GM21825 (cell line): ENCODE measurements around the gene FNDC11.

Experiments used
- ATAC-seq: cut with Tn5 transposase; IDR thresholded peaks from one replicate; pipeline ENCODE4 v1.9.1; 2021; ENCODE audit warnings: mild to moderate bottlenecking, moderate library complexity; ENCODE audit not compliant: unreplicated experiment

Gene FNDC11

DNA sequence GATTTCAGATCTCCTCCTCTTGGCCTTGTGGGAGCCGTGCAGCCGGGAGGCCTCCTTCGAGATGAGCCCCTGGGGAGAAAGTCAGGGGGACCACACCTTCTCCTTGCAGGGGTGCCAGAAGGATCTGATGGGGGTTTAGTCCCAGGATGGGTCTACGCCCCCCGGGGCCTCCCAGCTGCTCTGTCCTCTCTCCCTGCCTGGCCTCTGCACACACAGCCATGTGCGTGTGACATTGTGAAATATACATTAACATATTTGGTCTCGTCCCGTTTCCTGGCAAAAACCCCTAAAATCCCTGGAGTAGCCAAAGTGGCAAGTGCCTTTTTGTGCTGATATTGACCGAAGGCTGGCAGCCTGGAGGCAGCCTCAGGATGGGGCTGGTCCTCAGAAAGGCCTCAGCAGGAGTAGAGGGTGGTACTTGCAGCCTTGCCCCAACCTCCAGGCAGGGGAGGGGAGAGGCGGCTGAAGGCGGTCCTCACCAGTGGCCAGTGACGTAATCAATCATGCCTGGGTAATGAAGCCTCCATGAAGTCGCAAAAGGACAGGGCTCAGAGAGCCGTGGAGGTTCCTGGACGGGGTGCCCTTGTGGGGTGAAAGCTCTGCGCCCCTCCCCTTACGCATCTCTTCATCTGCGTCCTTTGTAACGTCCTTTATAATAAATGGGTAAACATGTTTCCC lies 25.2 kb downstream of the FNDC11 start:
- ATAC-seq = no peak

DNA sequence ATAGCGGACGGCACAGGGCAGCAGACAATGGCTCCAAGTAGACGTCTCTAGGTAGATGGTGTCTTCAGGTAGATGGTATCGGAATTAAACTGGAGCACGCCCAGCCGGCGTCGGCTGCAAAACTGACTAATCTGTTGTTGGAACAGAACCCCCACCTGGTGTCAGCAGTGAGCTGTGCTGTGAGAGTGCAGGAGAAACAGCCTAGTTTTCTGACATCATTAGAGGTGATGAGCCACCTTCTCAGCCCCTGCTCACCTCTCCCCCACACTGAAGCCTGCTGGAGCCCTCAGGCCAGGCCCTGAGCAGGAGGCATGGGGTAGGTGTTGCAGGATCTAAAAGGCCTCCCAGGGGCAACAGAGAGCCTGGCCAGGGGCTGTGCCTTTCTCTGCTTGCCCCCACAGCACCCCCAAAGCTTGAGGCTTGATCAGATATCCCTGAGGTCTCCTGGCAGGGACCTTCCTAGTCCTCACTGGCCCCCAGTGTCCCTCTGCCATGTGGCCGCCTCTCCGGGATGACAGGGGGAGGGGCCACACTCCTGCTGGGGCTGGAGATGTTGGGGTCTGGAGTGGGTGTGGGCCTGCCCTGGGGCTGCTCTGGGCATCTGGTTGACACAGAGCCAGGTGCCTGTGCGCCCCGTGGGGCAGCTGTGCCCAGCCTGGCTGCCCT lies 27.0 kb downstream of the FNDC11 start:
- ATAC-seq = no peak

DNA sequence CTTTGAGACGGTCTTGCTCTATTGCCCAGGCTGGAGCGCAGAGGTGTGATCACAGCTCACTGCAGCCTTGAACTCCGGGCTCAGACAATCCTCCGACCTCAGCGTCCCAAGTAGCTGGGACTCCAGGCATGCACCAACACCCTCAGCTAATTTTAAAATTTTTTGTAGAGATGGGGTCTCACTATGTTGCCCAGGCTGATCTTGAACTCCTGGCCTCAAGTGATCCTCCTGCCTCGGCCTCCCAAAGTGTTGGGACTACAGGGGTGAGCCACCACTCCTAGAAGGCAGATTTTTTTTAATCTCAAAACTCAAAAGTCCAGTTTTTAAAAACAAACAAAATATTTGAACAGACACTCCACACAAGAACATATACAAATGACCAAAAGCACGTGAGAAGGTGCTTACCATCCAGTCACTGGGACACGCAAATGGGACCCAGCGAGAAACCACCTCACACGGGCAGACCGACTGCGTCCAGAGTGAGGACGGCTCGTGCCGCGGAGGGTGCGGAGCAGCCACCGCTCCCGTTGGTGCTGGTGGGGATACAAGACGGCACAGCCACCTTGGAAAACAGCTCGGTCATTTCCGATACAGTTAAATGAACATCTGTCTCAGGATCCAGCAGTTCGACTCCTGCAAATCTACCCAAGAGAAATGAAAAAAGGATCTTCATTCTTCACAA lies 28.6 kb downstream of the FNDC11 start:
- ATAC-seq = no peak

DNA sequence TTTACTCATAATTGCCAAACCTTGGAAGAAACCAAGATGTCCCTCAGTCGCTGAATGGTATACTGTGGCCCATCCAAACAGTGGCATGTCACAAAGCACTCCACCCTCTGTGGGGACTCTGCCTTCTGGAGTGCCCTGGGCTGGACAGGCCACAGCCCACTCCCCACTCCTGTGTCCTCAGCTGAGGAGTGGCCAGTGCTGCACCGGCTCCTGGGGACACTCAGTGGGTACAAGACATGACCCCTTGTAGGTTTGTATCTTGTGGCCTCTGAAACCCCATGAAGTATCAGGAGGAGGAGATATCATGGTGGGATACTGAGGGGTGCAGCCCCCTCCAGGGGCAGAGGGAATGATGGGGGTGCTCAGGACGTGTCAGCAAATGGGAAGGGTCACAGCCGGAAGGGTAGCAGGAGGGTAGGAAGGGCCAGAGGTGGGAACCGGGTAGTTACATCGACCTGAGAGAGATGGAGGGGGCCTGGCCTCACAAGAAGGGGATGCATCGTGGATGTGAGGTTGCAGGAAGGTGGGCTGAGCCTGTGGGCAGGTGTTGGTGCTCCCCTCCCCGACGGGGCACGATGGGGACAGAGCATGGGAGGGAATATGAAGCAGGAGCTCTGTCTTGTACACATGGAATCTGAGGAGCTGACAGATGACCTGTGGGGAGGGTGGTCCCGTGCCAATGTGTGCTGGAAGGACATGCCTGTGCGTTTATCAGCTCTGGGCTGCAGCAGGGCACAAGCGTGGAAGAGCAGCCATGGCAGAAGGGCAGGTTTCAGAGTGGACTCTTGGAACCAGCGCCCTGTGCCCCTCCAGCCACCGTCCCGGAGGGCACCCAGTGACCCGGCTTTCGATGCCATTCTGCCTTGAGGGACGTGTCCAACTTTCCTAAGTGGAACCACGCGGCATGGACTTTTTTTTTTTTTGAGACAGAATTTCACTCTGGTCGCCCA lies 31.9 kb downstream of the FNDC11 start:
- no peak for ATAC-seq

DNA sequence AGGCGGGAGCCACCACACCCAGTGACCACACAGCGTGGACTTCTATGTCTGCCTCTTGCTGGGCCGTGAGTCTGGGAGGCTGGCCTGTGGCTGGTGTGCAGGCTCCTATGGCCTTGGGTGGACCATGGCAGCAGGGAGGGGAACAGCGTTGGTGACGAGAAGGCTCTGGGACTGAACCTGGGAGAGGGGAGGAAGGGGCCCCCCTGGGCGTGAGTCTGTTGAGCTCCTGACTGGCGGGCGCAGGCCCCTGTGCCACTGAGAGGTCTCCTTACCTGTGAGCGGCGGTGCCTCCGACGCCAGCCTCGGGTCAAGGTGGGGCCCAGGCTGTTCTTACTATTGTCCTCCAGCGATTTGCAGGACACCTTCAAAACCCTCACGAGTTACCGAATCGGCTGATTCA lies 32.8 kb downstream of the FNDC11 start:
- ATAC-seq = no peak

- no peak for ATAC-seq
These were observed 33.3 kb downstream of the FNDC11 start for GRCh38 chr20:63587256-63587655.

- ATAC-seq = no peak
These were observed 34.0 kb downstream of the FNDC11 start for GRCh38 chr20:63587776-63588591.

GRCh38 chr20:63588641-63589041 lies 34.7 kb downstream of the FNDC11 start:
- no peak for ATAC-seq

DNA sequence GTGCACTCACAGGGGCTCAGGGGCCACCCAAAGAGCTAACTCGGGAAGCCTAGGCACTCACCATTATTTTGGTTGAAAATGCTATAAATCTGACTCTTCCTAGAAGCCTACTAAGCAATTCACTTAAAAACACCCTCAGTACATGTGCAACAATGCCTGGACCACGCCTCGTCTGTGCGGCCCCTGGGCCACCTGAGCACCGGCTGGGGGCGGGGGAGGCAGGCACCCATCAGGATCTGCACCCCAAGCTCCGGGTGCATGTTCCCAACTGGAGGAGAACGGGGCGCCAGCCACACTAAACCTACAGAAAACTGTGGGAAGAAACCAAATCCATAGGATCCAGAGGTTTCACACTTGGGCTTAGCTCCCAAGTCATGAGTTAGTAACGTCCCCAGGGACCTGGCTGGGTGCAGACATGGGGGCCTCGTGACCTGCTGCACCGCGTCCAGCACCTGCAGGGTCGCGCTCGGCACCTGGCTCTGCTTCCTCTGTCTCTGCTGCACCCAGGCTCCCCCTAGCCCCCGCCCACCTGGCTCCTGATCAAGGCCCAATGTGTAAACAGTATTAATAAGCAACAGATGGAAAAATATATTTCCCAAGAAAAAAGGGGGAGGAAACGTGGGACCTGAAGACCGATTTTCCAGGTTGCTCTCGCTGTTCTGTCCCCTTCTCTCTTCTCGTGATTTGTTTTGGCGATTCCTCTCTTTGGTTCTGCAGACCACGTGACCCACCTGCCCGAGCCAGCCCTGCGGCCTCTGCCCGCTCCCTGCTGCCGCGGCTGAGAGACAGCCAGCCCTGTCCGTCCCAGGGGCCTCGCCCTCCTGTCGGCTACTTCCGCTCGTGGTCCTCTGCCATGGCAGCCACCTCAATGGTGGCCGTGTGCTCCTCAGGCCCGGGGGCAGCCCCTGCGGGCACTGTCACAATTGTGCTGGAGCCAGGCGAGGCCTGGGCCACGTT lies 35.6 kb downstream of the FNDC11 start:
- no peak for ATAC-seq

DNA sequence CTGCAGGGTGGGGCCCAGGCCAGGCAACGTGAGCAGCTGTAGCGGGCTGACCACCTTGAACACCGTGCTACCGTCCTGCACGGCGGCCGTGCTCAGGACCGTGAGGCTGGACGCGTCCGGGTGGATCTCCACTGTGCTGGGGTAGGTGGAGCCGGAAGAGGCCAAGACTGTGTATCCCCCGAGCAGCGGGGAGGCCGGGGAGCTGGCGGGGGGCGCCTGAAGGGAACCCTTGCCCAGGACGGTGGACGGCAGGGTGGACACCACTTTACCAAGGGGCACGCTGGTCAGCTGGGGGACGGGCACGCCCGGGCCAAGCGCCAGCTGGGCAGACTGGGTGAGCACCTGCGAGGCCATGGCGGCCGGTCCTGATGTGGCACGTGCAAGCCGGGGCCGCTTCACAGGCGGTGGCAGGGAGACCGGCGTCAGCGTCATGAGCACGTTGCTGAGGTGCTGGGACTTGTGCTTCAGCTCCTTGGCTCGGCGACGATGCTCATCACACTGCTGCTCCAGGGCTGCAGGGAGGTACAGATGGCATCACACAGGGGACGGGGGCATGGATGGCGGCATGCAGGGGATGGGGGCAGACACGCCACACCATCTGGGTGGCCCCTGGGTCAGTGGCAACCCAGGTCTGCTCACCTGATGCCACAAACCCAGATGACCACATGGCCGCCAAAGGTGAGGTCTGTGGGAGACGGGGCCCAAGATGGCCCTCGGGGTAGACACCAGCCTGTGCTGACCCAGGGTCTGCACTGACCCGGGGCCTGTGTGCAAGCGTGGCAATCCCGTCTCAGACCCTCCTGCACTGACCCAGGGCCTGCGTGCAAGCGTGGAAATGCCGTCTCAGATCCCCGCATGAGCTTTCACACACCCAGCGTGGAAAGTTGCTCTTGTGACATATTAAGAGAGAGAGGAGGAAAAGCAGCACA lies 36.5 kb downstream of the FNDC11 start:
- ATAC-seq = no peak

- ATAC-seq = no peak
These were observed 37.2 kb downstream of the FNDC11 start for GRCh38 chr20:63591147-63591533.

- ATAC-seq = no peak
These were observed 37.9 kb downstream of the FNDC11 start for GRCh38 chr20:63591786-63592355.

DNA sequence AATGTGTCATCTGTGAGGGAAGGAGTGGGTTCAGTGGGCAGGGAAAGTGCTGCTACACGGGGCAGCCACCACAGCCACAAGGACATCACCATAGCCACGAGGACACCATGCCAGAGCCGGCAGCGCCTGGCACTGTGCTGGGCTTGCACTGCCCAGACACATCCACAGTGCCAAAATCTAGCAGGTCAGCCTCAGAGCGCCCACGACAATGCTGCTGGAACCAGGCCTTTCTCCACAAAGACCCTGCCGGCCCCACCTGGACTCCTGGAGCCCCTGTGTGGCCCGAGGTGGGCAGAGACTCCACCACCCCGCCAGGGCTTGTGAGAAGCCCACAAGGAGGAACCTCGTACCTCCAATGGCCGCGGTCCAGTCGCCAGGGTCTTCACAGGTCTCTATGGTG lies 38.7 kb downstream of the FNDC11 start:
- no peak for ATAC-seq

DNA sequence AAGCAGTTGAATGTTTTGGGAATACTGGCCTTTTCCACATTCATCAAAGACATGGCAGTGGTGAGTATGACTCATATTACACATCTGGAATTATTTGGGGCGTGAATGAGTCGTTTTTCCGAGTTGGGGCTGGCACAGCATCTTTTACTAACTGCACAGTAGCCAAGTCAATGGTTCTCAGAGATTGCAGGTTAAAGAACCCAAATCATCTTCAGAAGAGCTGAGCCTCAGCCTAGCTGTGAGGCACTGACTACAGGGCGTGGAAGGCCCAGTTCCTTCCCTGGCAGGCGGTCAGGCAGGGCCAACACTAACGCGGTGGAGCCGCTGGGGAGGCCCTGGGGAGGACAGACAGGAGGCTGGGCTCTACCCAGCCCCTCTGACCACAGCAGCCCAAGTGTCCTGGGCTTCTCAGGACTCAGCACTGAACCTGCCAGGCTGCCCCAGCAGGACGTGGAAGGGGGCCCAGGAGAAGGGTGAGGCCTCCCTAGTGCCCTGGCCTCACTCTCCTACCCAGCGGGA lies 40.1 kb downstream of the FNDC11 start:
- no peak for ATAC-seq

- ATAC-seq = no peak
These were observed 41.6 kb downstream of the FNDC11 start for GRCh38 chr20:63595416-63596127.

DNA sequence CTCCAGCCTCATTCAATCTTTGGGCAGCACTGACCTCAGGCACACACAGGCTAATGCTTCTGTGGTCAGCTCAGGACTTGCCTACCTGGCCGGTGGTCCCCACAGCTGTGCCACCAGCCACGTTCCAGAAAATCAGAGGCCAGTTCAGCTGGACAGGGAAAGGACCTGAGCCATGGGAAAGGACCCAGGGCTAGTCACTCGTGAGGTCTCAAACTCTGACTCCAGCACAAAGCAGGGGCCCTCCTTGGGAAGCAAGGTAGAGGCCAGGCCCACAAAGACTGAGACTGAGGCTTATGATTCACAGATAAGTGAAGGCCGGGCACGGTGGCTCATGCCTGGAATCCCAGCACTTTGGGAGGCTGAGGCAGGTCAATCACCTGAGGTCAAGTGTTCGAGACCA lies 42.5 kb downstream of the FNDC11 start:
- ATAC-seq = no peak
